H1 (cell line): ENCODE measurements around the gene POLR3A. TPM values are rescaled to one million over a fixed set of nuclear protein-coding genes. Genes with fewer than 3 reads are reported as not detected.

ENCODE experiments used
- ATF2 ChIP-seq: IDR thresholded peaks from 2 replicates; pipeline ENCODE4 v1.6.1; 2012; ENCODE audit warnings: low read length, inconsistent platforms
- CTCF ChIP-seq, 3 experiments: IDR thresholded peaks; 1 replicate in 2 of 3; 2 replicates in 1 of 3; pipeline versions ENCODE4 v1.5.1 to v1.6.1; 2011; ENCODE audit warnings: low read length in 3 of 3, mild to moderate bottlenecking in 3 of 3, inconsistent platforms in 2 of 3, low read depth in 1 of 3, moderate library complexity in 1 of 3; ENCODE audit not compliant: insufficient read depth in 1 of 3; ENCODE audit errors: control extremely low read depth in 1 of 3
- POU5F1 ChIP-seq: IDR thresholded peaks from 2 replicates; pipeline ENCODE4 v1.6.1; 2011; ENCODE audit warnings: low read depth, mild to moderate bottlenecking, low read length, moderate library complexity
- SIX5 ChIP-seq: IDR thresholded peaks from 2 replicates; pipeline ENCODE4 v1.6.1; 2011; ENCODE audit warnings: mild to moderate bottlenecking, low read depth, low read length
- polyA plus RNA-seq, 7 experiments: library from polyadenylated mRNA; depleted of rRNA in 3 of 7; stranded (reverse) in 5 of 7; unstranded in 2 of 7; fragments of >200 nt in 5 of 7; fragments of 200-250 nt in 2 of 7; gene quantifications; 1 replicate in 5 of 7; 2 replicates in 1 of 7; 4 replicates in 1 of 7; pipeline versions ENCODE4 v1.2.1 to v1.2.3, GENCODE V29; 2011 to 2013; ENCODE audit warnings: missing spikeins in 2 of 7, mixed read lengths in 2 of 7
- total RNA-seq: library from RNA; stranded (reverse); fragmentation: NEBNext Ultra II Directional; extraction: Animal tissue kit (Norgen Biotek cat#: 25700); gene quantifications from 2 replicates; pipeline ENCODE4 v1.2.1, GENCODE V29; 2021

Gene POLR3A
- total and polyA plus RNA-seq, 2 of the 8 experiments (the other 6 are each of a cell fraction or from before 2014, with no cell fraction given), result 11.3 to 38.6 TPM

- no peak for TF ChIP-seq SIX5
- TF ChIP-seq ATF2, result no peak
- TF ChIP-seq POU5F1, result no peak
- TF ChIP-seq CTCF (IDR thresholded peaks at IDR 0.05; ENCODE audit: control extremely low read depth in 1 of 3, insufficient read depth in 1 of 3, low read depth in 1 of 3, low read length in 3 of 3), result peak; percentile 87 to 98 (median 97)
Observed at GRCh38 chr10:78047314-78047891, 18.1 kb upstream of the POLR3A start (continued).
